WTC11 (cell line): ENCODE measurements around the gene PROM2. TPM values are rescaled to one million over a fixed set of nuclear protein-coding genes. Genes with fewer than 3 reads are reported as not detected.
A peak's percentile ranks its signal among the peaks of the same experiment; 100 is the strongest.

Experiments
- ATAC-seq: fragments of 200-7000 bp; cut with Tn5 transposase; 2 replicates; pipeline ENCODE4 v1.10.0; 2021; ENCODE audit warnings: mild to moderate bottlenecking, moderate library complexity
- CTCF ChIA-PET: fragments of 300-600 bp; sonication (Branson Sonifier 250); formaldehyde crosslinking; loops from one replicate; lab custom pipeline; 2021; ENCODE audit warnings: antibody characterized with exemption; lab: Charles Lee
- POLR2A ChIA-PET: fragments of 350-600 bp; sonication (Branson Sonifier 250); formaldehyde crosslinking; loops from one replicate; lab custom pipeline; 2021; ENCODE audit warnings: antibody characterized with exemption; lab: Charles Lee
- DNase-seq: peaks from one replicate; pipeline ENCODE4 v3.0.0; 2021; ENCODE audit warnings: low spot score
- H3K27ac Mint-ChIP-seq: 2 replicates; pipeline ENCODE4 v1.8.0; 2021; ENCODE audit warnings: mixed read lengths
- H3K27me3 Mint-ChIP-seq: 2 replicates; pipeline ENCODE4 v1.8.0; 2021; ENCODE audit warnings: low read depth, mild to moderate bottlenecking, moderate library complexity, mixed read lengths
- H3K36me3 Mint-ChIP-seq: 2 replicates; pipeline ENCODE4 v1.8.0; 2021; ENCODE audit warnings: mixed read lengths
- H3K4me1 Mint-ChIP-seq: 2 replicates; pipeline ENCODE4 v1.8.0; 2022; ENCODE audit warnings: mixed read lengths
- H3K4me3 Mint-ChIP-seq: 2 replicates; pipeline ENCODE4 v1.8.0; 2021; ENCODE audit warnings: mild to moderate bottlenecking, moderate library complexity, mixed read lengths
- H3K9me3 Mint-ChIP-seq: 2 replicates; pipeline ENCODE4 v1.8.0; 2021; ENCODE audit warnings: mixed read lengths
- FOXJ3 ChIP-seq: sonication (generic); formaldehyde crosslinking; IDR thresholded peaks from 2 replicates; pipeline ENCODE4 v1.9.0; 2021; ENCODE audit warnings: missing genetic modification reagents, mild to moderate bottlenecking, borderline replicate concordance
- FOXK1 ChIP-seq: sonication (generic); formaldehyde crosslinking; IDR thresholded peaks from 2 replicates; pipeline ENCODE4 v1.8.0; 2022; ENCODE audit warnings: mild to moderate bottlenecking, moderate library complexity, missing genetic modification reagents
- GTF2I ChIP-seq: fragments of 250-450 bp; sonication (Bioruptor Pico); conservative IDR thresholded peaks from 2 replicates; pipeline ENCODE4 v1.4.0; 2021; ENCODE audit warnings: mild to moderate bottlenecking
- NR2C2 ChIP-seq: sonication (generic); formaldehyde crosslinking; IDR thresholded peaks from 2 replicates; pipeline ENCODE4 v1.8.0; 2022; ENCODE audit warnings: mild to moderate bottlenecking, missing genetic modification reagents
- SOX15 ChIP-seq: fragments of 250-450 bp; sonication (Bioruptor Pico); IDR thresholded peaks from 2 replicates; pipeline ENCODE4 v1.9.0; 2021; ENCODE audit warnings: mild to moderate bottlenecking
- TP53 ChIP-seq: sonication (generic); formaldehyde crosslinking; IDR thresholded peaks from 2 replicates; pipeline ENCODE4 v1.8.1; 2023; ENCODE audit warnings: mild to moderate bottlenecking, missing genetic modification reagents
- ZBTB21 ChIP-seq: sonication (generic); formaldehyde crosslinking; IDR thresholded peaks from 2 replicates; pipeline ENCODE4 v1.8.1; 2023; ENCODE audit warnings: mild to moderate bottlenecking, missing genetic modification reagents, borderline replicate concordance
- total RNA-seq: library from RNA; stranded (reverse); gene quantifications from 3 replicates; pipeline ENCODE4 v1.2.3, GENCODE V29; 2021
- TF ChIP-seq, protein P1 (sequence below): sonication (generic); formaldehyde crosslinking; IDR thresholded peaks from 2 replicates; pipeline ENCODE4 v1.8.0; 2022; ENCODE audit warnings: missing genetic modification reagents
- TF ChIP-seq, protein P2 (sequence below): fragments of 200-600 bp; IDR thresholded peaks from 2 replicates; pipeline ENCODE4 v1.8.0; 2022; ENCODE audit warnings: antibody characterized with exemption
- TF ChIP-seq, protein P3 (sequence below): sonication (generic); formaldehyde crosslinking; IDR thresholded peaks from 2 replicates; pipeline ENCODE4 v1.8.1; 2023; ENCODE audit warnings: mild to moderate bottlenecking, missing genetic modification reagents, moderate library complexity
- TF ChIP-seq, protein P4 (sequence below): sonication (generic); formaldehyde crosslinking; IDR thresholded peaks from 2 replicates; pipeline ENCODE4 v1.8.1; 2022; ENCODE audit warnings: missing genetic modification reagents, borderline replicate concordance
- TF ChIP-seq, protein P5 (sequence below): sonication (generic); formaldehyde crosslinking; IDR thresholded peaks from 2 replicates; pipeline ENCODE4 v1.8.0; 2022; ENCODE audit warnings: mild to moderate bottlenecking, missing genetic modification reagents

The PROM2 gene
- total RNA-seq, 1 experiment from 2014 or later = 8.3 TPM

DNA sequence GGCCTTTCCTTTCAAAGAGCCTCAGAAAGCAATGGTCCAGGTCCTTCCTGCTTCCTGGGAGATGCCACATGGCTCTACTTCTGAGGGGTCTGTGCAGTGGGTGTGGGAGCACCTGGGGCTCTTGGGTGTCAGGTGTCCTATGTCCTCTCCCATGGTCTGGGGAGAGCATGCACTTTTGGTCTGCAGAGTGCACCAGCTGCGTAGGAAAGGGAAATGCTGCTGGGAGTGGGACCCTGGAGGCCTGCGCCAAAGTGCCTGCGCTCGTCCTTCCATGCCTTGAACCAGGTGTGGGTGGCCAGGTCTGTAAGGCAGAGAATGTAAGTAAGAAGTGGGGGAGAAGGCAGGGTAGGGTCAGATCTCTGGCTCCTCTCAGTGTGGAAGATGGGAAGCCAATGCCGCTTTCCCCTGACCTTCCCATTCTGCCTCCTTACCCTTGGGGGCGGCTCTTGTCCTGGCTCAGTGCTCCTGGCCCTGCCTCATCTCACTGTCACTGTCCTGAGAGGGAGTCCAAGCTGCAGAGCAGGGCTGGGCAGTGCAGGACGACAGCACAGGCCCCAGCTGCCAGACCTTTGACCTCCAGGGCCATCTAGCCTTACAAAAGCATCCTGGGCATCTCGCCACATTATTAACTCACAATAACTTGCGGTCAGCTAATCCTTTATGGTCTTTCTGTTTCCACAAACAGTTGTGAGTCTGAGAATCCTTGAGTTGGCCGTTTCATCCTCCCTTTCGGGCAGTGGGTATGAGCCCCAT, 6.6 kb upstream of the PROM2 start:
- CTCF ChIA-PET = interaction anchor here (1.6 kb wide), 1 partner anchor 10 kb away, joined by 8 read pairs; no protein-coding TSS in a partner anchor
- no peak for ATAC-seq

More for the DNA sequence above, 6.6 kb upstream of the PROM2 start:
- H3K27ac Mint-ChIP-seq = no peak overlapping the region
- DNase-seq = peak; percentile 6
- H3K36me3 Mint-ChIP-seq = no peaks in the 10 kb centered on the region
- POLR2A ChIA-PET = no interaction called here
- TF ChIP-seq NR2C2 (CRISPR knock-in tag) = no peak
- no peak for TF ChIP-seq FOXK1 (CRISPR knock-in tag)
- TF ChIP-seq TP53 (CRISPR knock-in tag) = no peak
- TF ChIP-seq, protein P1, sequence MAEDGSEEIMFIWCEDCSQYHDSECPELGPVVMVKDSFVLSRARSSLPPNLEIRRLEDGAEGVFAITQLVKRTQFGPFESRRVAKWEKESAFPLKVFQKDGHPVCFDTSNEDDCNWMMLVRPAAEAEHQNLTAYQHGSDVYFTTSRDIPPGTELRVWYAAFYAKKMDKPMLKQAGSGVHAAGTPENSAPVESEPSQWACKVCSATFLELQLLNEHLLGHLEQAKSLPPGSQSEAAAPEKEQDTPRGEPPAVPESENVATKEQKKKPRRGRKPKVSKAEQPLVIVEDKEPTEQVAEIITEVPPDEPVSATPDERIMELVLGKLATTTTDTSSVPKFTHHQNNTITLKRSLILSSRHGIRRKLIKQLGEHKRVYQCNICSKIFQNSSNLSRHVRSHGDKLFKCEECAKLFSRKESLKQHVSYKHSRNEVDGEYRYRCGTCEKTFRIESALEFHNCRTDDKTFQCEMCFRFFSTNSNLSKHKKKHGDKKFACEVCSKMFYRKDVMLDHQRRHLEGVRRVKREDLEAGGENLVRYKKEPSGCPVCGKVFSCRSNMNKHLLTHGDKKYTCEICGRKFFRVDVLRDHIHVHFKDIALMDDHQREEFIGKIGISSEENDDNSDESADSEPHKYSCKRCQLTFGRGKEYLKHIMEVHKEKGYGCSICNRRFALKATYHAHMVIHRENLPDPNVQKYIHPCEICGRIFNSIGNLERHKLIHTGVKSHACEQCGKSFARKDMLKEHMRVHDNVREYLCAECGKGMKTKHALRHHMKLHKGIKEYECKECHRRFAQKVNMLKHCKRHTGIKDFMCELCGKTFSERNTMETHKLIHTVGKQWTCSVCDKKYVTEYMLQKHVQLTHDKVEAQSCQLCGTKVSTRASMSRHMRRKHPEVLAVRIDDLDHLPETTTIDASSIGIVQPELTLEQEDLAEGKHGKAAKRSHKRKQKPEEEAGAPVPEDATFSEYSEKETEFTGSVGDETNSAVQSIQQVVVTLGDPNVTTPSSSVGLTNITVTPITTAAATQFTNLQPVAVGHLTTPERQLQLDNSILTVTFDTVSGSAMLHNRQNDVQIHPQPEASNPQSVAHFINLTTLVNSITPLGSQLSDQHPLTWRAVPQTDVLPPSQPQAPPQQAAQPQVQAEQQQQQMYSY (CRISPR knock-in tag) = no peak
- TF ChIP-seq GTF2I = no peak
- no peak for TF ChIP-seq FOXJ3 (CRISPR knock-in tag)
- no peak for TF ChIP-seq ZBTB21 (CRISPR knock-in tag)
- TF ChIP-seq SOX15 (CRISPR knock-in tag) = no peak
- TF ChIP-seq, protein P2, sequence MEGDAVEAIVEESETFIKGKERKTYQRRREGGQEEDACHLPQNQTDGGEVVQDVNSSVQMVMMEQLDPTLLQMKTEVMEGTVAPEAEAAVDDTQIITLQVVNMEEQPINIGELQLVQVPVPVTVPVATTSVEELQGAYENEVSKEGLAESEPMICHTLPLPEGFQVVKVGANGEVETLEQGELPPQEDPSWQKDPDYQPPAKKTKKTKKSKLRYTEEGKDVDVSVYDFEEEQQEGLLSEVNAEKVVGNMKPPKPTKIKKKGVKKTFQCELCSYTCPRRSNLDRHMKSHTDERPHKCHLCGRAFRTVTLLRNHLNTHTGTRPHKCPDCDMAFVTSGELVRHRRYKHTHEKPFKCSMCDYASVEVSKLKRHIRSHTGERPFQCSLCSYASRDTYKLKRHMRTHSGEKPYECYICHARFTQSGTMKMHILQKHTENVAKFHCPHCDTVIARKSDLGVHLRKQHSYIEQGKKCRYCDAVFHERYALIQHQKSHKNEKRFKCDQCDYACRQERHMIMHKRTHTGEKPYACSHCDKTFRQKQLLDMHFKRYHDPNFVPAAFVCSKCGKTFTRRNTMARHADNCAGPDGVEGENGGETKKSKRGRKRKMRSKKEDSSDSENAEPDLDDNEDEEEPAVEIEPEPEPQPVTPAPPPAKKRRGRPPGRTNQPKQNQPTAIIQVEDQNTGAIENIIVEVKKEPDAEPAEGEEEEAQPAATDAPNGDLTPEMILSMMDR = no peak
- TF ChIP-seq, protein P3, sequence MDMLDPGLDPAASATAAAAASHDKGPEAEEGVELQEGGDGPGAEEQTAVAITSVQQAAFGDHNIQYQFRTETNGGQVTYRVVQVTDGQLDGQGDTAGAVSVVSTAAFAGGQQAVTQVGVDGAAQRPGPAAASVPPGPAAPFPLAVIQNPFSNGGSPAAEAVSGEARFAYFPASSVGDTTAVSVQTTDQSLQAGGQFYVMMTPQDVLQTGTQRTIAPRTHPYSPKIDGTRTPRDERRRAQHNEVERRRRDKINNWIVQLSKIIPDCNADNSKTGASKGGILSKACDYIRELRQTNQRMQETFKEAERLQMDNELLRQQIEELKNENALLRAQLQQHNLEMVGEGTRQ = no peak
- TF ChIP-seq, protein P4, sequence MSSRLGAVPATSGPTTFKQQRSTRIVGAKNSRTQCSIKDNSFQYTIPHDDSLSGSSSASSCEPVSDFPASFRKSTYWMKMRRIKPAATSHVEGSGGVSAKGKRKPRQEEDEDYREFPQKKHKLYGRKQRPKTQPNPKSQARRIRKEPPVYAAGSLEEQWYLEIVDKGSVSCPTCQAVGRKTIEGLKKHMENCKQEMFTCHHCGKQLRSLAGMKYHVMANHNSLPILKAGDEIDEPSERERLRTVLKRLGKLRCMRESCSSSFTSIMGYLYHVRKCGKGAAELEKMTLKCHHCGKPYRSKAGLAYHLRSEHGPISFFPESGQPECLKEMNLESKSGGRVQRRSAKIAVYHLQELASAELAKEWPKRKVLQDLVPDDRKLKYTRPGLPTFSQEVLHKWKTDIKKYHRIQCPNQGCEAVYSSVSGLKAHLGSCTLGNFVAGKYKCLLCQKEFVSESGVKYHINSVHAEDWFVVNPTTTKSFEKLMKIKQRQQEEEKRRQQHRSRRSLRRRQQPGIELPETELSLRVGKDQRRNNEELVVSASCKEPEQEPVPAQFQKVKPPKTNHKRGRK (CRISPR knock-in tag) = no peak
- TF ChIP-seq, protein P5, sequence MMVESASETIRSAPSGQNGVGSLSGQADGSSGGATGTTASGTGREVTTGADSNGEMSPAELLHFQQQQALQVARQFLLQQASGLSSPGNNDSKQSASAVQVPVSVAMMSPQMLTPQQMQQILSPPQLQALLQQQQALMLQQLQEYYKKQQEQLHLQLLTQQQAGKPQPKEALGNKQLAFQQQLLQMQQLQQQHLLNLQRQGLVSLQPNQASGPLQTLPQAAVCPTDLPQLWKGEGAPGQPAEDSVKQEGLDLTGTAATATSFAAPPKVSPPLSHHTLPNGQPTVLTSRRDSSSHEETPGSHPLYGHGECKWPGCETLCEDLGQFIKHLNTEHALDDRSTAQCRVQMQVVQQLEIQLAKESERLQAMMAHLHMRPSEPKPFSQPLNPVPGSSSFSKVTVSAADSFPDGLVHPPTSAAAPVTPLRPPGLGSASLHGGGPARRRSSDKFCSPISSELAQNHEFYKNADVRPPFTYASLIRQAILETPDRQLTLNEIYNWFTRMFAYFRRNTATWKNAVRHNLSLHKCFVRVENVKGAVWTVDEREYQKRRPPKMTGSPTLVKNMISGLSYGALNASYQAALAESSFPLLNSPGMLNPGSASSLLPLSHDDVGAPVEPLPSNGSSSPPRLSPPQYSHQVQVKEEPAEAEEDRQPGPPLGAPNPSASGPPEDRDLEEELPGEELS (CRISPR knock-in tag) = no peak
- H3K4me1 Mint-ChIP-seq = no peaks in the 10 kb centered on the region
- no peaks in the 10 kb centered on the region for H3K27me3 Mint-ChIP-seq
- H3K9me3 Mint-ChIP-seq = no peaks in the 10 kb centered on the region
- no peak overlapping the region for H3K4me3 Mint-ChIP-seq
